Stimulated activated CD8-positive, alpha-beta memory T cell treated with anti-CD3 and anti-CD28 coated beads, Interleukin-12 subunit alpha, Interleukin-12 subunit beta, amount 100 ng/mL, for 4 hours (primary cell): Measurements from ENCODE around the gene CELF2.

Experiments used
- DNase-seq: peaks from one replicate; pipeline ENCODE4 v3.0.0-alpha.2; 2020; ENCODE audit warnings: low read depth

Gene CELF2

GRCh38 chr10:11276449-11276990, 258.8 kb downstream of the CELF2 start:
- DNase-seq, result no peak

GRCh38 chr10:11279314-11279713, 261.6 kb downstream of the CELF2 start:
- no peak for DNase-seq

- DNase-seq, result no peak
Measured at GRCh38 chr10:11280187-11280932, 262.7 kb downstream of the CELF2 start.

GRCh38 chr10:11282156-11282555, 264.5 kb downstream of the CELF2 start:
- DNase-seq, result no peak

GRCh38 chr10:11282661-11283060, 265.0 kb downstream of the CELF2 start:
- no peak for DNase-seq

GRCh38 chr10:11284291-11285085, 266.8 kb downstream of the CELF2 start:
- DNase-seq, result no peak

- DNase-seq, result no peak
Measured at GRCh38 chr10:11285171-11285570, 267.5 kb downstream of the CELF2 start.

- DNase-seq, result no peak
Measured at GRCh38 chr10:11286261-11286852, 268.7 kb downstream of the CELF2 start.

GRCh38 chr10:11288302-11288701, 270.6 kb downstream of the CELF2 start:
- DNase-seq, result no peak

GRCh38 chr10:11290156-11290890, 272.7 kb downstream of the CELF2 start:
- DNase-seq, result no peak

- no peak for DNase-seq
Measured at GRCh38 chr10:11292576-11293302, 275.1 kb downstream of the CELF2 start.

- no peak for DNase-seq
Measured at GRCh38 chr10:11293332-11293731, 275.7 kb downstream of the CELF2 start.

- DNase-seq, result no peak
Measured at GRCh38 chr10:11294831-11295450, 277.3 kb downstream of the CELF2 start.

- DNase-seq, result no peak
Measured at GRCh38 chr10:11295492-11295891, 277.8 kb downstream of the CELF2 start.

GRCh38 chr10:11297136-11297535, 279.5 kb downstream of the CELF2 start:
- DNase-seq, result no peak

GRCh38 chr10:11298116-11298515, 280.4 kb downstream of the CELF2 start:
- DNase-seq, result no peak

GRCh38 chr10:11299125-11299524, 281.5 kb downstream of the CELF2 start:
- no peak for DNase-seq

- no peak for DNase-seq
Measured at GRCh38 chr10:11300026-11300425, 282.4 kb downstream of the CELF2 start.

- no peak for DNase-seq
Measured at GRCh38 chr10:11300563-11300962, 282.9 kb downstream of the CELF2 start.

- no peak for DNase-seq
Measured at GRCh38 chr10:11301571-11302111, 284.0 kb downstream of the CELF2 start.

GRCh38 chr10:11302181-11302580, 284.5 kb downstream of the CELF2 start:
- no peak for DNase-seq
